ENCODE data around the gene KRTAP10-1.

Gene KRTAP10-1

GRCh38 chr21:44527156-44527982 lies 12.6 kb downstream of the KRTAP10-1 start:
- no peak for DNase-seq

- no peak for DNase-seq
Observed at GRCh38 chr21:44526096-44526997, 13.6 kb downstream of the KRTAP10-1 start.

- DNase-seq, result no peak
Observed at GRCh38 chr21:44525391-44526095, 14.5 kb downstream of the KRTAP10-1 start.

- DNase-seq, result no peak
Observed at GRCh38 chr21:44524414-44525371, 15.3 kb downstream of the KRTAP10-1 start.

- no peak for DNase-seq
Observed at GRCh38 chr21:44523567-44524413, 16.2 kb downstream of the KRTAP10-1 start.

GRCh38 chr21:44522753-44523204 lies 17.2 kb downstream of the KRTAP10-1 start:
- DNase-seq, result no peak

- no peak for DNase-seq
Observed at GRCh38 chr21:44521928-44522752, 17.9 kb downstream of the KRTAP10-1 start.

- DNase-seq, result no peak
Observed at GRCh38 chr21:44521301-44521927, 18.6 kb downstream of the KRTAP10-1 start.

- DNase-seq, result no peak
Observed at GRCh38 chr21:44520326-44521300, 19.4 kb downstream of the KRTAP10-1 start.

GRCh38 chr21:44519346-44520325 lies 20.4 kb downstream of the KRTAP10-1 start:
- DNase-seq, result no peak

GRCh38 chr21:44518686-44519085 lies 21.3 kb downstream of the KRTAP10-1 start:
- no peak for DNase-seq

GRCh38 chr21:44517175-44517899 lies 22.7 kb downstream of the KRTAP10-1 start:
- DNase-seq, result no peak

- no peak for DNase-seq
Observed at GRCh38 chr21:44516828-44517174, 23.2 kb downstream of the KRTAP10-1 start.

GRCh38 chr21:44516342-44516741 lies 23.7 kb downstream of the KRTAP10-1 start:
- DNase-seq, result no peak

GRCh38 chr21:44515359-44516165 lies 24.4 kb downstream of the KRTAP10-1 start:
- no peak for DNase-seq
